Activated naive CD4-positive, alpha-beta T cell treated with anti-CD3 and anti-CD28 coated beads, Interleukin-2, amount 50 U/mL, for 24 hours (primary cell): Measurements from ENCODE around the gene C5.
A peak's percentile ranks its signal among the peaks of the same experiment; 100 is the strongest.
"Not testable (repeated sequence)": the region's sequence is repeated elsewhere in the genome, so short reads cannot be mapped to it uniquely, and the experiment has no call there.

ENCODE experiments used
- H3K27ac Mint-ChIP-seq: one replicate; pipeline ENCODE4 v1.8.0; 2021; ENCODE audit warnings: mild to moderate bottlenecking, mixed read lengths
- H3K27me3 Mint-ChIP-seq: one replicate; pipeline ENCODE4 v1.8.0; 2021; ENCODE audit warnings: mixed read lengths
- H3K36me3 Mint-ChIP-seq: one replicate; pipeline ENCODE4 v1.8.0; 2021; ENCODE audit warnings: mixed read lengths
- H3K4me1 Mint-ChIP-seq: one replicate; pipeline ENCODE4 v1.8.0; 2021; ENCODE audit warnings: mixed read lengths
- H3K4me3 Mint-ChIP-seq: one replicate; pipeline ENCODE4 v1.8.0; 2021; ENCODE audit warnings: mild to moderate bottlenecking, mixed read lengths
- H3K9me3 Mint-ChIP-seq: one replicate; pipeline ENCODE4 v1.8.0; 2021; ENCODE audit warnings: mixed read lengths

The C5 gene

DNA sequence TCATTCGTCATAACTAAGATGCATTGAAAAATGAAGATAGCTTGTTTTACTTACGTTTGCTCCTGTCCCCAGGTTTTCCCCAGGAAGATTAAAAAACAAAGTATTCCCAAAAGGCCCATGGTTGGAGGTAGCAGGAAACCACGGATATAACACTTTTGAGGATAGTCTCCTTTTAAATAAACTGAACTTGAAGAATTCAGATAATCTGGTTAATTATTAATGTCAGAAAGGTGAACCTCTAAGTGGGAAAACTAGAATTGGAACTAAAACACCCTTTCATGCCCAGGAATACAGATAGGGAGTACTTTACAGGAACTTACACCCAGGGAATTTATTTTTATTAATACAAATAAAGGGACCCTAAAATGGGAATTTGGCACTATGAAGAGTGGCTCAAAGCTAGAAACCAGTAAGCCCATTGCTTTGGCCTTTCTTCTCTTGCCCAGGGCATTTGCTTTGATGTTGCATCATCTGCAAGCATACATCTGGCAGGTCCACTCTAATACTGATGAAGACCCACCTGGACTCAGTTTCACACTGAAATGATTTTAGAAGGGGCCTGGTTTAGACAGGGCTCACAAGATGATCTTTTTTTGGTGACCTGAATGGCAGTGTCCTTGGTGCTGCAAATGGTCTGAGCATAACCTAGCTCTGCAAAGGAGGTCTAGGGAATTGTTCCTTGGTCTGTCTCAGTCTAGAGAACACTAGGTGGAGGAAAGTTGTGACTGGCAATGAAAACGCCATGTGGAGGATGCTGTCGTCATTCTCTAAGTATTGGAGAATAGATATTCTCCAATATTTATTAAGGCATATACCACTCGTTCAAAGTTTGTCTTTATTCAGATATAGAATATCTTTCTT is at the start of gene C5:
Gene C5, minus strand, starts transcription at position 148 of the 861 bp plus-strand sequence. Its CDS starts 29 bp downstream, at position 119.
- no peaks in the 10 kb centered on the region for H3K9me3 Mint-ChIP-seq
- H3K27ac Mint-ChIP-seq = no peak within 1 kb of the TSS
- no peaks in the 10 kb centered on the region for H3K27me3 Mint-ChIP-seq

GRCh38 chr9:121098567-121099198 is 48.6 kb upstream of the C5 start:
- Mint-ChIP-seq H3K27ac (no peak overlapping the region), H3K36me3 (peaks cover 54% of the 10 kb centered on the region), H3K4me3 (no peak overlapping the region), H3K27me3 (no peaks in the 10 kb centered on the region), H3K9me3 (peaks cover 6% of the 10 kb centered on the region), H3K4me1 (no peaks in the 10 kb centered on the region)

More for the DNA sequence above, at the start of gene C5:
- H3K36me3 Mint-ChIP-seq = peaks cover 3% of the 10 kb centered on the region
- H3K4me3 Mint-ChIP-seq = no peak within 1 kb of the TSS
- no peaks in the 10 kb centered on the region for H3K4me1 Mint-ChIP-seq

DNA sequence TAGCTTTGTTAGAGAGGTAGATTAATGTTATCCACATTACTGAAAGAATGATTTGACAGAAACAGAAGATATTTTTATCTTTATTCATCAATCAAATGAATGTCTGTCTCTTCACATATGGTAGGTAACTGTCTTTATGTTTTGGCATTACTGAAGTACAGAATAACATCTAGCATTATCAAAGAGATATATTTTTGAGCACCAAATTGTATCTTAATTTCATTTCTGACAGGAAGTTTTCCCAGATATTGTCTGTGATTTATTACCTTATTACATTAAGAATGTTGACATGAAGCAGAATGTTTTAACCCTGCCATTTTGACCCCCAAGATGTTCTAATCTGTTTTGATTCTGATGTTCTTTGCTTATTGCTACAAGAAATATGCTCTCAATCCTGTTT is 45.0 kb upstream of the C5 start:
- Mint-ChIP-seq H3K27ac (no peak overlapping the region), H3K4me1 (no peaks in the 10 kb centered on the region), H3K9me3 (no peaks in the 10 kb centered on the region), H3K36me3 (peaks cover 41% of the 10 kb centered on the region), H3K27me3 (no peaks in the 10 kb centered on the region), H3K4me3 (no peak overlapping the region)

- peaks cover 18% of the 10 kb centered on the region for H3K4me1 Mint-ChIP-seq
- not testable (repeated sequence) for H3K9me3 Mint-ChIP-seq, H3K27me3 Mint-ChIP-seq, H3K27ac Mint-ChIP-seq, H3K4me3 Mint-ChIP-seq
- peaks cover 28% of the 10 kb centered on the region for H3K36me3 Mint-ChIP-seq
Measured at GRCh38 chr9:121090743-121091142, 40.7 kb upstream of the C5 start.

GRCh38 chr9:121088576-121088975 is 38.5 kb upstream of the C5 start:
- Mint-ChIP-seq H3K27ac (peak overlapping the region; percentile 9), H3K36me3 (peaks cover 25% of the 10 kb centered on the region), H3K4me3 (no peak overlapping the region), H3K27me3 (no peaks in the 10 kb centered on the region), H3K9me3 (no peaks in the 10 kb centered on the region), H3K4me1 (peaks cover 28% of the 10 kb centered on the region)

GRCh38 chr9:121085661-121086060 is 35.6 kb upstream of the C5 start:
- peaks cover 22% of the 10 kb centered on the region for H3K36me3 Mint-ChIP-seq
- H3K27me3 Mint-ChIP-seq = no peaks in the 10 kb centered on the region
- H3K27ac Mint-ChIP-seq = no peak overlapping the region
- no peak overlapping the region for H3K4me3 Mint-ChIP-seq
- no peaks in the 10 kb centered on the region for H3K9me3 Mint-ChIP-seq
- peaks cover 31% of the 10 kb centered on the region for H3K4me1 Mint-ChIP-seq

DNA sequence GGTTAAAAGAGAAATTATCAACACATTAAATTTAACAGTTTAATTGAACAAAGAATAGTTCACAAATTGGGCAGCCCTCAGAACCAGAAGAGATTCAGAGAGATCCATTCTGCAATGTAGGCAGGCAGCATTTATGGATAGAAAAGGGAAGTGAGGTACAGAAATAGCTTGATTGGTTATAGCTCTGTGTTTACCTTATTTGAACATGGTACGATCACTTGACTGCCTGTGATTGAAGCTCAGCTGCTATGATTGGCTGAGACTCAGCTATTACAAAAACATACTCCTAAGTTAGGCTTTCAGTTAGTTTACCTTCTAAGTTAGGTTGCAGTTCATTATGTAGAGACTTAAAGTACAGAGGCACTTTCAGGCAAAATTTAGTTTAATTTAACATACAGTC is 32.0 kb upstream of the C5 start:
- H3K9me3 Mint-ChIP-seq = no peaks in the 10 kb centered on the region
- H3K4me3 Mint-ChIP-seq = no peak overlapping the region
- peaks cover 35% of the 10 kb centered on the region for H3K4me1 Mint-ChIP-seq
- no peak overlapping the region for H3K27ac Mint-ChIP-seq
- no peaks in the 10 kb centered on the region for H3K27me3 Mint-ChIP-seq
- peaks cover 18% of the 10 kb centered on the region for H3K36me3 Mint-ChIP-seq

DNA sequence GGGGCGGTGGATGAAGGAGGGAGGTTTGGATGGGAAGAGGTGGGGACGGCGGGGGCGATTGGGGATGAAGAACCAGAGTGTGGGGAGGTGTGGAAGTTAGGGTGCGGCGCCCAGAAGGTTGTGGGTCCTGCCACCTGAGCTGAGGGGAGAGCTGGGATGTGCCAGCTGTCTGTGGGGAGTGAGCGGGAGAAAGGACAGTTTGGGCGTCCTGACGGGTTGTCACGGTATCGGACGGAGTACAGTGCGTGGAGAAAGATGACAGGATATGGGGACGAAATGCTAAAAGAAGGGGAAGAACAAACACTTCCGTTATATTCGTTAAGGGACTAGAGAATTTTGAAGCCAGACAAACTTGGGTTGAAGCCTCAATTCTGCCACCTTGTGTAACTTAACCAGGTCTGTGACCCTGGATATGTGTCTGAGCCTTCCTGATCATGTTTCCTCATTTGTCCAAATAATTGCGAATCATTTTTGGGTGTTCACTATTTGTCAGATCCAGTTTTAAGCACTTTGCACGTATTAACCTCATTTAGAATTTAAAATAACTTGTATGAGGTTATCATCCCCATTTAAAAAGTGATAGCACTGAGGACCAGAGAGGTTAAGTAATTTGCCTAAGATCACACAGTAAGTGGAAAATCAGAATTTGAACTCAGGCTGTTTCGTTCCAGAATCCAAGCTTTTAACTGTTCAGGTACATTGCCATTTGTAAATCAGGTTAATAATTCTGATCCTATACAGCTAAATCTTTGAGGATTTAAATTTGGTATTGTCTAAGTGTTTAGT is 25.4 kb upstream of the C5 start:
- Mint-ChIP-seq H3K9me3 (no peaks in the 10 kb centered on the region), H3K4me3 (peak overlapping the region; percentile 99), H3K27ac (peak overlapping the region; percentile 98), H3K36me3 (no peaks in the 10 kb centered on the region), H3K27me3 (no peaks in the 10 kb centered on the region), H3K4me1 (peaks cover 62% of the 10 kb centered on the region)

DNA sequence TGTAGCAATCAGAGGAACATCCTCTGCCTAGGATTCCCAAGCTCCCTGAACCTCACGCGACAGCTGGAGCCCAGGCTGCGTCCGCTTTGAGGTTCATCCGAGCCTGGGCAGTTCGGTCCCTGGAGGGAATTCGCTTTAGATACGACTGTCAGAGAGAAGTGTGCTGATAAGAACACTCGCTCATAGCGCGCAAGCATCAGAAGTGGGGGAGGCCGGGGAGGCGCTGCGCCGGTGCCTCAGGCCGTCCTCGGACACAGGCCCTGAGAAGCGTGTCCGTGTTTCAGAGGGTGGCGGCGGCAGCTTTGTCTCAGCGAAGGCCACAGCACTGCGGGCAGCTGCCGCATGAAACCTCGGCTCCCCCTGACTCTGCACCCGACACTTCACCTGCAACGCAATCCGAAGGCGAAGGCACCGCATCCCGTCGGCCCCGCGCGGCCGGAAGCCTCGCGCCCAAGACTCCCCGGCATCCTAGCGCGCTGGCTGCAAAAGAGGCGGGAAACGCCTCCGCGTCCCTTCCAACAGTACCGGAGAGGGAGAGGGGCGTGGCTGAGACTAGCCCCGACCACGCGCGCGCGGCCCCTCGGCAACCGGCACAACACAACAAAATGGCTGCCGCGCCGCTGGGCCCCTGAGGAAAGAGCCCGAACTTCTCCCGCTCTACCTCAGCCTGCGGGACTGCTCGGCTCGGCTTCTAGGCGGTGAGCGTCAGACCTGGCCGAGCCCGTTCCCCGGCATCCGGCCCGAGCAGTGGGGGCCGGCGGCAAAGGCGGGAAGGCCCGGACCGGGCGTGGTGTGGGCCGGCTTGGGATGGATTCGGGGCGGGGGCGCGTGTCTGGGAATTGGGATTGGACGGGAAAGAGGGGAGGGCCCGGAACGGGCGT is 24.5 kb upstream of the C5 start, which contains the start of gene CNTRL:
Gene CNTRL, plus strand, starts transcription at position 586 of the 881 bp plus-strand sequence. CDS start 13,372 bp downstream, outside the sequence.
- no peaks in the 10 kb centered on the region for H3K9me3 Mint-ChIP-seq
- no peaks in the 10 kb centered on the region for H3K27me3 Mint-ChIP-seq
- peak within 1 kb of the TSS; percentile 98 for H3K27ac Mint-ChIP-seq
- peaks cover 62% of the 10 kb centered on the region for H3K4me1 Mint-ChIP-seq
- peak within 1 kb of the TSS; percentile 99 for H3K4me3 Mint-ChIP-seq
- no peaks in the 10 kb centered on the region for H3K36me3 Mint-ChIP-seq

DNA sequence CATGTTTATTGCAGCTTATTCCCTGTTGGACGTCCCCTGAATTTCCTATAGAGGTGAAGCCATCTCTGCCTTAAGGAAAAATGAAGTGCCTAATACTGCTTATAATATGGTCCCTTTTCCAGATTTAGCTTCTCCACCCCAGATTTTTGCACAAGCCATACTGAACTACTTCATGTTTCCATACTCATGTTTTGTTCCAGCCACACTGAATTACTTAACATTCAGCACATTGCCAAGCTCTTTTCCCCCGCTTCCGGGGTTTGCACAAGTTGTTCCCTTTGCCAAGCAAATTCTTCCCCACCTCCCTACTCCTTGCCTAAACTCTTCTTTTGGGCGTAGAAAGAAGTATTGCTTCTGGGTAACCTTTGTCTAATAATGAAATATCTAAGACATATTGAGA is 23.0 kb upstream of the C5 start:
- Mint-ChIP-seq H3K9me3 (peaks cover 4% of the 10 kb centered on the region), H3K27me3 (no peaks in the 10 kb centered on the region), H3K27ac (peak overlapping the region; percentile 9), H3K36me3 (no peaks in the 10 kb centered on the region), H3K4me3 (peak overlapping the region; percentile 99), H3K4me1 (peaks cover 55% of the 10 kb centered on the region)

GRCh38 chr9:121071756-121072421 is 21.8 kb upstream of the C5 start:
- Mint-ChIP-seq H3K36me3 (peaks cover 5% of the 10 kb centered on the region), H3K4me3 (peak overlapping the region; percentile 91)

DNA sequence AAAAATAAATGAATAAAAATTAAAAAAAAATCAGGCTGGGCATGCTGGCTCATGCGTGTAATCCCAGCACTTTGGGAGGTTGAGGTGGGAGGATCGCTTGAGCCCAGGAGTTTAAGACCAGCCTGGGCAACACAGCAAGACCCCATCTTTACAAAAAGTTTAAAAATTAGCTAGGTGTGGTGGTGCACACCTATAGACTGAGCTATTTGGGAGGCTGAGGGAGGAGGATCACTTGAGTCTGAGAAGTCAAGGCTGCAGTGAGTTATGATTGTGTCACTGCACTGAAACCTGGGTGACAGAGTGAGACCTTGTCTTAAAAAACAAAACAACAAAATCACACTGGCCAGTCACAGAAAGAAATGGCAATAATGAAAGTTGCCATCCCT is 21.3 kb upstream of the C5 start:
- Mint-ChIP-seq H3K4me3 (peak overlapping the region; percentile 91), H3K27ac (peak overlapping the region; percentile 94), H3K9me3 (peaks cover 8% of the 10 kb centered on the region), H3K36me3 (peaks cover 6% of the 10 kb centered on the region), H3K4me1 (peaks cover 50% of the 10 kb centered on the region), H3K27me3 (no peaks in the 10 kb centered on the region)

More at GRCh38 chr9:121071756-121072421, 21.8 kb upstream of the C5 start:
- peaks cover 55% of the 10 kb centered on the region for H3K4me1 Mint-ChIP-seq
- H3K27me3 Mint-ChIP-seq = no peaks in the 10 kb centered on the region
- peak overlapping the region; percentile 94 for H3K27ac Mint-ChIP-seq
- peaks cover 8% of the 10 kb centered on the region for H3K9me3 Mint-ChIP-seq

DNA sequence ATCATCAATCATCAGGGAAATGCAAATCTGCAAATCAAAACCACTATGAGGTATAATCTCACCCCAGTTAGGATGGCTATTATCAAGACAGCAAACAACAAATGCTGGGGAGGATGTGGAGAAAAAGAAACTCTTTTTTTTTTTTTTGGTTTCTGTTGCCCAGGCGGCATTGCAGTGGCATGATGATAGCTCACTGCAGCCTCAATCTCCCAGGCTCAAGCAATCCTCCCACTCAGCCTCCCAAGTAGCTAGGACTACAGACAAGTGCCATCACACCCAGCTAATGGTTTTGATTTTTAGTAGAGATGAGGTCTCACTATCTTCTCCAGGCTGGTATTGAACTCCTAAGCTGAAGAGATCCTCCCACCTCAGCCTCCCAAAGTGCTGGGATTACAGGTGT is 19.3 kb upstream of the C5 start:
- Mint-ChIP-seq H3K27ac (no peak overlapping the region), H3K4me3 (no peak overlapping the region), H3K36me3 (peaks cover 6% of the 10 kb centered on the region), H3K27me3 (no peaks in the 10 kb centered on the region), H3K9me3 (peaks cover 8% of the 10 kb centered on the region), H3K4me1 (peaks cover 34% of the 10 kb centered on the region)

GRCh38 chr9:121067640-121068039 is 17.6 kb upstream of the C5 start:
- H3K27me3 Mint-ChIP-seq = no peaks in the 10 kb centered on the region
- H3K9me3 Mint-ChIP-seq = peaks cover 8% of the 10 kb centered on the region
- peaks cover 6% of the 10 kb centered on the region for H3K36me3 Mint-ChIP-seq
- peaks cover 28% of the 10 kb centered on the region for H3K4me1 Mint-ChIP-seq
- H3K27ac Mint-ChIP-seq = no peak overlapping the region
- H3K4me3 Mint-ChIP-seq = no peak overlapping the region
